SH-SY5Y (cell line): Measurements from ENCODE around the gene PLB1.

Experiments used
- GATA2 ChIP-seq: IDR thresholded peaks from 2 replicates; pipeline ENCODE4 v1.6.1; 2011; ENCODE audit warnings: mild to moderate bottlenecking, low read depth, low read length
- GATA3 ChIP-seq: IDR thresholded peaks from 2 replicates; pipeline ENCODE4 v1.6.1; 2011; ENCODE audit warnings: low read depth, mild to moderate bottlenecking, low read length, moderate library complexity

GRCh38 chr2:28630341-28630740 is 134.5 kb downstream of the PLB1 start:
- TF ChIP-seq GATA2 (no peak), GATA3 (no peak)
